ENCODE results near the gene GPSM1. TPM values are rescaled to one million over a fixed set of nuclear protein-coding genes. Genes with fewer than 3 reads are reported as not detected.

The GPSM1 gene
- total RNA-seq, 4 donors from 2014 or later, result 28.8 to 95.1 (median 38.1) TPM

DNA sequence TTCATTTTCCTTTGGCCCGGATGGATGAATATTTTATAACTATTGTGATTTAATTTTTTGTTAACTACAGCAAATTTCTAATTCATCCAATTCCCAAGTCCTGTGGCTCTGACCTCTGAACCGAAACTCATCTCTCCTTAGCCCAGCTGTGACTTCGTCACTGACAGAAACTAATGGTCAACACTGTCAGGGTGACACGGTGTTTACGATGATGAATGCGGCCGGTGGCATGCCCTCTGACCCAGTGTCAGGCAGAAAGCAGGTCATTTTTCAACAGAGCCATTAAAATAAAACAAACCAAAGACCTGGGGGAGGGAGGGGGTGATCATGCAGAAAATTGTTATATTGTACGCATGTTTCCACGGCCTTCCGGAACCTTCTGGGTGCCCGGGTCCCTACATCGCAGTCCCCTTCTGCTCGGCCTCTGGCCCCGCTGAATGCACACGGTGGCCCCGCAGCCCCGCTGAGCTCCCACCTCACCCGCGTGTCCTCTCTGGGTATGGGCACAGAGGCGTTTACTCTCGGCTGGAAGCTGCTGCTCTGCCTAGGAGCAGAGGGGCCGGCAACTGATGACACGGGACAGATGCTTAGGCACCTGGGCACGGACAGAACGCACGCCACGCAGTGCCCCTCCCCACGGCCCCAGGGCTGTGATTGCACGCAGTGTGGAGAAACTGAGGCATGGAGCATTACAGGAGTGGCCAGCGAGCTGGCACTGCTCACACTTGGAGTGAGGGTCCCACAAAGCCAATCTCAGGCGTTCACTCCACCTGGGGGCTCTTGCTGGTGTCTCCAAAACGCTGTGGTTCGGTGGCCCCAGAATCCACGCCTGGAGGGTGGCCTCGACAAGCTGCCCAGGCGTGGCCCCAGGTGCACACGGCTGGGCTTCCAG, 31.6 kb upstream of the GPSM1 start:
- no peaks in the 10 kb centered on the region for H3K36me3 ChIP-seq
- DNase-seq (ENCODE audit: low spot score in 2 of 2), result no peak
- peaks cover 0 to 21% of the 10 kb centered on the region in 2 donors for H3K27me3 ChIP-seq
- no peaks in the 10 kb centered on the region for H3K9me3 ChIP-seq
- TF ChIP-seq, protein P1, sequence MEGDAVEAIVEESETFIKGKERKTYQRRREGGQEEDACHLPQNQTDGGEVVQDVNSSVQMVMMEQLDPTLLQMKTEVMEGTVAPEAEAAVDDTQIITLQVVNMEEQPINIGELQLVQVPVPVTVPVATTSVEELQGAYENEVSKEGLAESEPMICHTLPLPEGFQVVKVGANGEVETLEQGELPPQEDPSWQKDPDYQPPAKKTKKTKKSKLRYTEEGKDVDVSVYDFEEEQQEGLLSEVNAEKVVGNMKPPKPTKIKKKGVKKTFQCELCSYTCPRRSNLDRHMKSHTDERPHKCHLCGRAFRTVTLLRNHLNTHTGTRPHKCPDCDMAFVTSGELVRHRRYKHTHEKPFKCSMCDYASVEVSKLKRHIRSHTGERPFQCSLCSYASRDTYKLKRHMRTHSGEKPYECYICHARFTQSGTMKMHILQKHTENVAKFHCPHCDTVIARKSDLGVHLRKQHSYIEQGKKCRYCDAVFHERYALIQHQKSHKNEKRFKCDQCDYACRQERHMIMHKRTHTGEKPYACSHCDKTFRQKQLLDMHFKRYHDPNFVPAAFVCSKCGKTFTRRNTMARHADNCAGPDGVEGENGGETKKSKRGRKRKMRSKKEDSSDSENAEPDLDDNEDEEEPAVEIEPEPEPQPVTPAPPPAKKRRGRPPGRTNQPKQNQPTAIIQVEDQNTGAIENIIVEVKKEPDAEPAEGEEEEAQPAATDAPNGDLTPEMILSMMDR (IDR thresholded peaks at IDR 0.05), result no peak
- TF ChIP-seq POLR2A (IDR thresholded peaks at IDR 0.05), result no peak
- no peak overlapping the region for H3K27ac ChIP-seq
- H3K4me3 ChIP-seq, result no peak overlapping the region
- no peaks in the 10 kb centered on the region for H3K4me1 ChIP-seq
- 58 to 63% methylated on average over 28 to 33 of the region's 37 CpGs for WGBS, 2 donors

DNA sequence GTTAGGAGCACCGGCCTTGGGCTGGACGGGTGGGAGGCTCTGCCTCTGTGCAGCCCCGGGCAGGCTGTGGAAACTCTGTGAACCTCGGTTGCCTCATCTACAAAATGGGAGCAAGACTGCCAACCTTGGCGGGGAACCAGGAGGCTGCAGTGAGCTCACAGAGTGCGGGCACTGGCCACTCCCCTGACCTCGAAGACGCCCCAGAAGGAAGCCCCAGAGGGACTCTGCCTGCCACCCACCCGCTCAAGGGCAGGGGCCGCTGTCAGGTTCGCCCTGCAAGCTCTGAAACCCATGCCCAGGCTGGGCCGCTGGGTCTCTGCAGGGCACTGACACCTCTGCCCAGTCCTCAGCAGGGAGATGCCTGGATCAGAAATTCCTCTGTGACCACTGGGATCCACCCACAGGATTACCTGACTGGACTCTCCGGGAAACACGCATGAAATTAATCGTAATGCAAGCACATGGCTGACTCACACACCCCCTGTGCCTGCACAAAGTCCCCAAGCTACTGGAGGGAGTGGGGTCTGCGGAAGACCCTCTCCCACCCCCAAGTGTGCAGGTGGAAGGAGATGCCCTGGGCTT, 30.8 kb upstream of the GPSM1 start:
- no peak for DNase-seq (ENCODE audit: low spot score in 2 of 2)
- WGBS, 2 donors, result 77 to 85% methylated on average over 5 to 9 of the region's 16 CpGs
- peaks cover 0 to 16% of the 10 kb centered on the region in 2 donors for H3K27me3 ChIP-seq

DNA sequence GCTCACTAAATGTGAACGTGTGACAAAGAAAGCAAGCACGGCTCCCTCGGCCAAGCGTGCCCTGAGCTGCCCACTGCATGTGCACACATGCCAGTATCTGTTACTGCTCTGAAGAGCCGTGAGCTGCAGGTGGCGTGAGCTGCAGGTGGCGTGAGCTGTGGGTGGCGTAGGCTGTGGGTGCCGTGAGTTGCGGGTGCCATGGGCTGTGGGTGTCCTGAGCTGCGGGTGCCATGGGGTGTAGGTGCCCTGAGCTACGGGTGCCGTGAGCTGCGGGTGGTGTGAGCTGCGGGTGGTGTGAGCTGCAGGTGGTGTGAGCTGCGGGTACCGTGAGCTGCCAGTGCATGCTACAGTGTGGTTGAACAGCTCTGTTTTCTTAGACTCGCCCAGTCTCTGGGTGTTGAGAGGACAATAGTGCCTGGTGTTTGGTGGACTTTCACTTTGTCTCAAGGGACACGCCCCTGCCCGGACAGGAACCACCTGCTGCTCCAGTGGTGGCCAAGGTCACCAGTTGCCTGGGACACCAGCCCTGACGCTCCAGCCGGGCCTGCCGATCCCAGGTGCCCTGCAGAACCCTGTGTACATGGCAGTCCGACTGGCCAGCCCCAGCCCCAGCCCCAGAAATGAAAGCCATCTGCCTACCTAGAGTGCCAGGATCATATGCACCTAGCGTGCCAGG, 30.2 kb upstream of the GPSM1 start:
- Histone ChIP-seq H3K4me1 (no peaks in the 10 kb centered on the region), H3K36me3 (no peaks in the 10 kb centered on the region), H3K9me3 (no peaks in the 10 kb centered on the region), H3K27me3 (peaks cover 0 to 16% of the 10 kb centered on the region in 2 donors), H3K27ac (no peak overlapping the region), H3K4me3 (no peak overlapping the region)
- no peak for DNase-seq (ENCODE audit: low spot score in 2 of 2)
- TF ChIP-seq POLR2A (IDR thresholded peaks at IDR 0.05) (no peak), EP300 (IDR thresholded peaks at IDR 0.05) (no peak)
- TF ChIP-seq, protein P1 (IDR thresholded peaks at IDR 0.05), result no peak
- WGBS, 2 donors, result 72 to 74% methylated on average over 24 to 25 of the region's 25 CpGs

More for the DNA sequence above, 30.8 kb upstream of the GPSM1 start:
- H3K4me3 ChIP-seq, result no peak overlapping the region
- H3K27ac ChIP-seq, result no peak overlapping the region
- no peaks in the 10 kb centered on the region for H3K36me3 ChIP-seq
- TF ChIP-seq EP300 (IDR thresholded peaks at IDR 0.05), result no peak
- TF ChIP-seq, protein P1 (IDR thresholded peaks at IDR 0.05), result no peak
- no peak for TF ChIP-seq POLR2A (IDR thresholded peaks at IDR 0.05)
- H3K4me1 ChIP-seq, result no peaks in the 10 kb centered on the region
- H3K9me3 ChIP-seq, result no peaks in the 10 kb centered on the region

GRCh38 chr9:136297766-136298735, 29.3 kb upstream of the GPSM1 start:
- 70 to 71% methylated on average over 24 to 26 of the region's 26 CpGs for WGBS, 2 donors
- Histone ChIP-seq H3K27me3 (peaks cover 0 to 16% of the 10 kb centered on the region in 2 donors), H3K9me3 (no peaks in the 10 kb centered on the region), H3K36me3 (no peaks in the 10 kb centered on the region), H3K4me3 (no peak overlapping the region), H3K4me1 (no peaks in the 10 kb centered on the region), H3K27ac (no peak overlapping the region)
- TF ChIP-seq EP300 (IDR thresholded peaks at IDR 0.05) (no peak), POLR2A (IDR thresholded peaks at IDR 0.05) (no peak)
- TF ChIP-seq, protein P1 (IDR thresholded peaks at IDR 0.05), result no peak
- DNase-seq (ENCODE audit: low spot score in 2 of 2), result no peak

Measured in tibial nerve (tissue), 4 donors.